A549 (cell line): Measurements from ENCODE around the gene GMCL2. TPM values are rescaled to one million over a fixed set of nuclear protein-coding genes. Genes with fewer than 3 reads are reported as not detected.

Experiments
- ATAC-seq, 2 experiments: fragments of 200-7000 bp in 1 of 2; fragments of >200 bp in 1 of 2; cut with Nextera tagmentation in 1 of 2; cut with Tn5 transposase in 1 of 2; 3 replicates each; pipeline versions ENCODE4 v1.8.0 to v1.9.1; 2018 to 2020; ENCODE audit warnings: mild to moderate bottlenecking in 1 of 2, moderate library complexity in 1 of 2
- CTCF ChIA-PET: fragments of 300-600 bp; sonication (Branson Sonifier 250); formaldehyde crosslinking; extraction: SDS; loops from one replicate; lab custom pipeline; 2021; ENCODE audit warnings: antibody characterized with exemption, inconsistent platforms; lab: Yijun Ruan, JAX
- POLR2A ChIA-PET: fragments of 350-600 bp; formaldehyde crosslinking; extraction: SDS; loops from one replicate; lab custom pipeline; 2021; ENCODE audit warnings: antibody characterized with exemption, inconsistent platforms; lab: Yijun Ruan, JAX
- DNase-seq, 2 experiments: peaks; one replicate each; pipeline versions ENCODE4 v3.0.0 to v3.0.0-alpha.2; 2011 to 2016; ENCODE audit warnings: low read depth in 1 of 2, low spot score in 1 of 2
- FAIRE-seq: peaks from 2 replicates; lab custom pipeline; 2011; peaks lifted over from hg19 to GRCh38; lab: Jason Lieb, UNC
- H3K27ac ChIP-seq, 2 experiments: fragments of >200 bp; sonication (Bioruptor Twin); formaldehyde crosslinking; 3 replicates each; pipeline ENCODE4 v1.5.1; 2016 to 2017
- H3K4me1 ChIP-seq: fragments of >200 bp; sonication (Bioruptor Twin); formaldehyde crosslinking; 3 replicates; pipeline ENCODE4 v1.6.1; 2016
- H3K4me2 ChIP-seq: fragments of >200 bp; sonication (Bioruptor Twin); formaldehyde crosslinking; 3 replicates; pipeline ENCODE4 v1.6.1; 2016
- H3K4me3 ChIP-seq: fragments of >200 bp; sonication (Bioruptor Twin); formaldehyde crosslinking; 3 replicates; pipeline ENCODE4 v1.5.1; 2016
- H3K9me3 ChIP-seq: fragments of >200 bp; sonication (Bioruptor Twin); formaldehyde crosslinking; 3 replicates; pipeline ENCODE4 v1.6.1; 2016
- CEBPB ChIP-seq, 2 experiments: fragments of >200 bp in 1 of 2; sonication (Bioruptor Twin) in 1 of 2; formaldehyde crosslinking in 1 of 2; IDR thresholded peaks; 2 replicates each; pipeline ENCODE4 v1.6.1; 2012 to 2016
- CHD4 ChIP-seq: fragments of 200-600 bp; sonication (generic); IDR thresholded peaks from 2 replicates; pipeline ENCODE4 v1.6.1; 2016; ENCODE audit warnings: antibody characterized with exemption, mild to moderate bottlenecking, borderline replicate concordance
- EHMT2 ChIP-seq: fragments of 200-600 bp; sonication (generic); IDR thresholded peaks from 2 replicates; pipeline ENCODE4 v1.6.1; 2016; ENCODE audit warnings: antibody characterized with exemption, low read depth, mild to moderate bottlenecking, moderate library complexity
- EP300 ChIP-seq, 2 experiments: fragments of >200 bp; sonication (Bioruptor Twin); formaldehyde crosslinking; IDR thresholded peaks; 2 replicates in 1 of 2; 3 replicates in 1 of 2; pipeline ENCODE4 v1.6.1; 2016 to 2017
- FOSB ChIP-seq: fragments of 250-450 bp; sonication (Bioruptor Pico); IDR thresholded peaks from 2 replicates; pipeline ENCODE4 v1.5.0; 2020; ENCODE audit warnings: mild to moderate bottlenecking, moderate library complexity
- FOSL2 ChIP-seq, 2 experiments: fragments of 450-650 bp in 1 of 2; fragments of >200 bp in 1 of 2; sonication (Bioruptor Twin) in 1 of 2; formaldehyde crosslinking; IDR thresholded peaks; 2 replicates each; pipeline versions ENCODE4 v1.5.0 to v1.6.1; 2016 to 2020; ENCODE audit warnings: mild to moderate bottlenecking in 1 of 2, moderate library complexity in 1 of 2
- HEYL ChIP-seq: fragments of 250-450 bp; sonication (Bioruptor Pico); IDR thresholded peaks from 2 replicates; pipeline ENCODE4 v1.8.0; 2021; ENCODE audit warnings: mild to moderate bottlenecking, moderate library complexity
- HOXA7 ChIP-seq: fragments of 250-450 bp; sonication (Bioruptor Pico); IDR thresholded peaks from 2 replicates; pipeline ENCODE4 v1.5.0; 2020; ENCODE audit warnings: mild to moderate bottlenecking, moderate library complexity
- HOXB13 ChIP-seq: fragments of 250-450 bp; sonication (Bioruptor Pico); IDR thresholded peaks from 2 replicates; pipeline ENCODE4 v1.5.0; 2020; ENCODE audit warnings: low read depth, mild to moderate bottlenecking, moderate library complexity
- HOXB5 ChIP-seq: fragments of 250-450 bp; sonication (Bioruptor Pico); IDR thresholded peaks from 2 replicates; pipeline ENCODE4 v1.5.0; 2020; ENCODE audit warnings: mild to moderate bottlenecking, moderate library complexity
- JUNB ChIP-seq: fragments of >200 bp; sonication (Bioruptor Twin); formaldehyde crosslinking; IDR thresholded peaks from 2 replicates; pipeline ENCODE4 v1.6.1; 2016
- MAFK ChIP-seq: fragments of 450-650 bp; IDR thresholded peaks from 2 replicates; pipeline ENCODE4 v1.6.1; 2014; ENCODE audit not compliant: partially characterized antibody
- NFE2L2 ChIP-seq: fragments of 150-350 bp; conservative IDR thresholded peaks from 2 replicates; pipeline ENCODE4 v1.6.1; 2014; ENCODE audit warnings: low read length
- POLR2A ChIP-seq: IDR thresholded peaks from 2 replicates; pipeline ENCODE4 v1.6.1; 2012; ENCODE audit warnings: mild to moderate bottlenecking, low read length
- RAD21 ChIP-seq, 2 experiments: fragments of >200 bp in 1 of 2; sonication (Bioruptor Twin) in 1 of 2; formaldehyde crosslinking in 1 of 2; IDR thresholded peaks in 1 of 2; conservative IDR thresholded peaks in 1 of 2; 2 replicates in 1 of 2; 3 replicates in 1 of 2; pipeline ENCODE4 v1.6.1; 2012 to 2018; ENCODE audit warnings: inconsistent platforms in 1 of 2
- RCOR1 ChIP-seq: fragments of 150-350 bp; IDR thresholded peaks from 2 replicates; pipeline ENCODE4 v1.6.1; 2014; ENCODE audit warnings: antibody characterized with exemption, low read length, low read depth
- RNF2 ChIP-seq: fragments of 200-600 bp; sonication (generic); IDR thresholded peaks from 2 replicates; pipeline ENCODE4 v1.6.1; 2016; ENCODE audit warnings: low read depth, mild to moderate bottlenecking, antibody characterized with exemption, moderate library complexity, borderline replicate concordance
- SMC3 ChIP-seq: fragments of >200 bp; sonication (Bioruptor Twin); formaldehyde crosslinking; IDR thresholded peaks from 3 replicates; pipeline ENCODE4 v1.6.1; 2018; ENCODE audit warnings: inconsistent platforms
- ZC3H11A ChIP-seq: fragments of 450-650 bp; IDR thresholded peaks from 2 replicates; pipeline ENCODE4 v1.6.1; 2014; ENCODE audit warnings: antibody characterized with exemption, mild to moderate bottlenecking
- ZFP36 ChIP-seq: fragments of 450-650 bp; IDR thresholded peaks from 2 replicates; pipeline ENCODE4 v1.6.1; 2014; ENCODE audit warnings: borderline replicate concordance; ENCODE audit not compliant: partially characterized antibody
- WGBS: methylation state at CpG from one replicate; pipeline ENCODE4 v1.1.6; 2017; ENCODE audit errors: missing lambda C conversion rate; 5-methylcytosine and 5-hydroxymethylcytosine counted together
- polyA plus RNA-seq, 4 experiments: library from polyadenylated mRNA; depleted of rRNA in 3 of 4; stranded (reverse); fragments of >200 nt; fragmentation: RNase III in 1 of 4; extraction: RNeasy Plus Mini Kit Qiagen cat#74134 plus additional on column Dnase treatment in 1 of 4; gene quantifications; 2 replicates in 3 of 4; 3 replicates in 1 of 4; pipeline ENCODE4 v1.2.3, GENCODE V29; 2011 to 2017
- TF ChIP-seq, protein P1 (sequence below): fragments of 250-450 bp; sonication (Bioruptor Pico); IDR thresholded peaks from 2 replicates; pipeline ENCODE4 v1.5.0; 2020; ENCODE audit warnings: low read depth, mild to moderate bottlenecking, moderate library complexity
- TF ChIP-seq, protein P2 (sequence below): IDR thresholded peaks from 2 replicates; pipeline ENCODE4 v1.6.1; 2012
- TF ChIP-seq, protein P3 (sequence below): fragments of >200 bp; sonication (Bioruptor Twin); formaldehyde crosslinking; IDR thresholded peaks from 3 replicates; pipeline ENCODE4 v1.5.1; 2016

Gene GMCL2
- polyA plus RNA-seq, 2 of the 4 experiments (the other 2 are of a cell fraction), result not detected

DNA sequence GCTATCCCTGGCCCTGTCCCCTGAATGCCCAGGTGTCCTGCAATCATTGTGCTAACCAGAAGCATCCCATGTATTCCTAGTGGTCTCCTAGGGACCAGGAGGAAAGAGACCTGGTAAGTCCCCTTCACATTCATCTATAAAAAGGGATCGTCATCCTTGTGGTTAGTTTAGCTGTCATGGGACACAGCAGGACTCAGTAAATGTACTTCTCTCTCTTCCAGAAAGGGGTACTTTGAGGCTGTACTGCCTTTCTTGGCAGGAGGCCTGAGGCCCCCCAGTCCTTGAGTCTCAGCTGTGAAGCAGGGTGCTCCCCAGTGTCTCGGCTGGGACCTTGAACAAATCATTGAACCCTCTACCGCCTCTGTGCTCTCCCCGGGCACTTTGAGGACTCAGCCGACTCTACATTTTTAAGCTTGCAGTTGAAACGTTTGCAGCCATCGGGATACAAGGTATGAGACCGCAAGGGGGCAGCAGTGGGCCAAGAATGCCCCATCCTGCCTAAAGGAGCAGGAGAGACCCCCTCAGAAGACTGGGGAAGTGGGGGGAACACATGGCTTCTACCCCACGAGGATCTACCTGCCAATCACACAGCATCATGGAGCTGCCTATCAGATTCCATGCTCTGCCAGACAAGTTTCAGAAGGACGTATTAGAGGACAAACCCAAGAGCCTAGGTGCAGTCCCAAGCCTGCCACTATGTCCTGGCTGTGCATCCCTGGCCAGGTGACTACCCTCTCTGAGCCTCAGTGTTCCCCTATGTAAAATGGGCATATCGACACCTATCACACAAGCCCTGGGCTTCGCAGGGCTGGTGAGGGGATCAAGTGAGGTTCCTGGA, 47.8 kb upstream of the GMCL2 start (continued):
- peak; percentile 71 to 79; a peak in 4 of 5 replicates for TF ChIP-seq RAD21 (conservative IDR thresholded peaks at IDR 0.05 in 1 of 2, IDR thresholded peaks at IDR 0.05 in 1 of 2)
- TF ChIP-seq JUNB, result no peak
- peak; percentile 47 for TF ChIP-seq ZFP36
- no peak for TF ChIP-seq FOSB
- TF ChIP-seq, protein P1, sequence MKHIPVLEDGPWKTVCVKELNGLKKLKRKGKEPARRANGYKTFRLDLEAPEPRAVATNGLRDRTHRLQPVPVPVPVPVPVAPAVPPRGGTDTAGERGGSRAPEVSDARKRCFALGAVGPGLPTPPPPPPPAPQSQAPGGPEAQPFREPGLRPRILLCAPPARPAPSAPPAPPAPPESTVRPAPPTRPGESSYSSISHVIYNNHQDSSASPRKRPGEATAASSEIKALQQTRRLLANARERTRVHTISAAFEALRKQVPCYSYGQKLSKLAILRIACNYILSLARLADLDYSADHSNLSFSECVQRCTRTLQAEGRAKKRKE (CRISPR knock-in tag), result no peak
- no peak for TF ChIP-seq ZC3H11A
- no peak for TF ChIP-seq RNF2
- peak; percentile 55 for TF ChIP-seq SMC3
- TF ChIP-seq, protein P2, sequence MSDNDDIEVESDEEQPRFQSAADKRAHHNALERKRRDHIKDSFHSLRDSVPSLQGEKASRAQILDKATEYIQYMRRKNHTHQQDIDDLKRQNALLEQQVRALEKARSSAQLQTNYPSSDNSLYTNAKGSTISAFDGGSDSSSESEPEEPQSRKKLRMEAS, result no peak
- TF ChIP-seq EHMT2, result no peak
- TF ChIP-seq, protein P3, sequence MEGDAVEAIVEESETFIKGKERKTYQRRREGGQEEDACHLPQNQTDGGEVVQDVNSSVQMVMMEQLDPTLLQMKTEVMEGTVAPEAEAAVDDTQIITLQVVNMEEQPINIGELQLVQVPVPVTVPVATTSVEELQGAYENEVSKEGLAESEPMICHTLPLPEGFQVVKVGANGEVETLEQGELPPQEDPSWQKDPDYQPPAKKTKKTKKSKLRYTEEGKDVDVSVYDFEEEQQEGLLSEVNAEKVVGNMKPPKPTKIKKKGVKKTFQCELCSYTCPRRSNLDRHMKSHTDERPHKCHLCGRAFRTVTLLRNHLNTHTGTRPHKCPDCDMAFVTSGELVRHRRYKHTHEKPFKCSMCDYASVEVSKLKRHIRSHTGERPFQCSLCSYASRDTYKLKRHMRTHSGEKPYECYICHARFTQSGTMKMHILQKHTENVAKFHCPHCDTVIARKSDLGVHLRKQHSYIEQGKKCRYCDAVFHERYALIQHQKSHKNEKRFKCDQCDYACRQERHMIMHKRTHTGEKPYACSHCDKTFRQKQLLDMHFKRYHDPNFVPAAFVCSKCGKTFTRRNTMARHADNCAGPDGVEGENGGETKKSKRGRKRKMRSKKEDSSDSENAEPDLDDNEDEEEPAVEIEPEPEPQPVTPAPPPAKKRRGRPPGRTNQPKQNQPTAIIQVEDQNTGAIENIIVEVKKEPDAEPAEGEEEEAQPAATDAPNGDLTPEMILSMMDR, result peak; percentile 65
- no peak for TF ChIP-seq CHD4
- no peak for TF ChIP-seq HEYL

DNA sequence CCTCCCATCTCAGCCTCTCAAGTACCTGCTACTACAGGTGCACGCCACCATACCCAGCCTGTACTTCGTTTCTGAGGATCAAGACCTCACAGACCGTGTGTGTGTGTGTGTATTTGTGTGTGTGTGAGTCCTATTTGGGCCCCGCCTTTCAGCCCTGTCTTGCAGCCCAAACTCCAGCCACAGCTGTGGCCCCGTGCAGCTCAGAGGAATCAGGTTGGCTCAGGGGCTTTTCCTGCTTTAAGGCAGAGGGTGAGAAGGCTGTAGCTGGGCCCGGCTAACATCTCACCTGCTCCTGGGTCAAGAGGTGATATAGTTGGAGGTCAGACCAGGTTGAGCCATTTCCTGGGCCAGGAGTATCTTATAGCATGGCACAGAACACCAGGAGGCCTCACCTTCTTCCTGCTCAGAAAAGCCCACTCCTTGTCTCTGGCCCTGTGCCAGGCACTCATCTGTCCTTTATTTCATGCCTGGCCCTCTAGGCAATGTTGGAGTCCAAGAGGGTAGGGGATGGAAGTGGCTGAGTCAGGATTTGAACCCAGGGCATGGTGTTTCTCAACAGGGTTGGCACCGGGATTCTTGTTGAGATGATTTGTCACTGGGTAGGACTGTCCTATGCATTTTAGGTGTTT, 47.1 kb upstream of the GMCL2 start:
- H3K4me3 ChIP-seq, result no peak overlapping the region
- ATAC-seq (no peak), FAIRE-seq (no peak)

More for the DNA sequence above, 47.1 kb upstream of the GMCL2 start:
- peaks cover 18% of the 10 kb centered on the region for H3K4me1 ChIP-seq
- H3K27ac ChIP-seq, result no peak overlapping the region
- no peak overlapping the region for H3K4me2 ChIP-seq
- CTCF ChIA-PET, result interaction anchor here (0.6 to 1.4 kb wide), 9 partner anchors 8 to 1353 kb away, joined by 3 to 6 read pairs (median 4); no protein-coding TSS in a partner anchor
- WGBS, result 70% methylated on average over 6 of the region's 7 CpGs
- no peak for DNase-seq
- POLR2A ChIA-PET, result interaction anchor here (1.0 kb wide), 1 partner anchor 30 kb away, joined by 3 read pairs; the partner anchor contains the start of gene HNRNPAB
- TF ChIP-seq EP300 (IDR thresholded peaks at IDR 0.05) (no peak), HOXB5 (CRISPR knock-in tag) (no peak), HOXB13 (CRISPR knock-in tag) (no peak), RCOR1 (no peak), MAFK (no peak), FOSB (no peak), CEBPB (IDR thresholded peaks at IDR 0.05) (no peak), POLR2A (no peak), NFE2L2 (no peak), HOXA7 (no peak), FOSL2 (IDR thresholded peaks at IDR 0.05) (no peak), FOSL2 (CRISPR knock-in tag; IDR thresholded peaks at IDR 0.05) (no peak), RAD21 (conservative IDR thresholded peaks at IDR 0.05 in 1 of 2, IDR thresholded peaks at IDR 0.05 in 1 of 2) (no peak)
- TF ChIP-seq, protein P1 (CRISPR knock-in tag), result no peak
- H3K9me3 ChIP-seq, result no peaks in the 10 kb centered on the region
